ENCODE measurements around the gene CDH8. TPM values are rescaled to one million over a fixed set of nuclear protein-coding genes. Genes with fewer than 3 reads are reported as not detected.

The CDH8 gene
- total RNA-seq: 0.28 TPM in 1 of 2 replicates, not detected in the other

GRCh38 chr16:62036101-62036801 is at the start of gene CDH8:
CDH8 (minus strand) TSS chr16:62036438; CDS start chr16:62021403, 15,035 bp downstream.

